CD4-positive, alpha-beta T cell treated with Interleukin-12 subunit alpha and Interleukin-12 subunit beta, for 1 hour (primary cell): ENCODE results near the gene CDH23.

Source experiments
- DNase-seq: peaks from one replicate; pipeline ENCODE4 v3.0.0-alpha.2; 2020

CDH23 gene

DNA sequence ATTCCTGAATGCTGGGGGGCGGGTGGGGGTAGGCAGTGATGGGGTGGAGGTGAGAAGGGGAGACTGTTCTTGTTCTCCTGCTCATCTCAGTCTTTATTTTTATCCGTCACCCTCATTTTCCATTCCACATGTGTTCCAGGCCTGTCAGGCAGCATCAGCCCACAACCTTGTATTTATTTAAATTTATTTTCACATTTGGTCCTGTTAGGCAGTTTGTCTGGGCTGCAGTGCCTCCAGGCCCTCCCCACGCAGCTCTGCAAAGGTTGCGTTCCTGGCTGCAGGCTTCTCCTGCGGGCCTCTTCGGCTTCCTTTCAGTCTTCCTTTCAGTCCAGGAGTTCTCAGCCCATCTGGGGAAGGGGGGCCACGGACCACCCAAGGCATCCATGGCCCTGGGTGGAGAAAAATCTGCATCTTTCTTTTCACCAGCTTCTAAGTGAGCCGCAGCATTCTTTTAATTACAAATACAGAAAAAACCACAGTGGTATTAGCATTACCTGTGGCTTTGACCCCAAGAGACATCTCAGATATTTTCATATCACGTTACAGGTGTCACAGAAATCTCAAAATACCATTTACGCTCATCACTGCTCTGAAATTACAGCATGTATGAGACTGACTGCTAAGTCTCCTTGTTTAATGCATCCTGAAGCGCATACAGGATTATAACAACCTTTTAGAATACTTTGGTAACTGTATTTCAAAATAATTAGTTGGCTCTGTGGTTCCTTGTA, 228.9 kb downstream of the CDH23 start:
- DNase-seq: no peak

DNA sequence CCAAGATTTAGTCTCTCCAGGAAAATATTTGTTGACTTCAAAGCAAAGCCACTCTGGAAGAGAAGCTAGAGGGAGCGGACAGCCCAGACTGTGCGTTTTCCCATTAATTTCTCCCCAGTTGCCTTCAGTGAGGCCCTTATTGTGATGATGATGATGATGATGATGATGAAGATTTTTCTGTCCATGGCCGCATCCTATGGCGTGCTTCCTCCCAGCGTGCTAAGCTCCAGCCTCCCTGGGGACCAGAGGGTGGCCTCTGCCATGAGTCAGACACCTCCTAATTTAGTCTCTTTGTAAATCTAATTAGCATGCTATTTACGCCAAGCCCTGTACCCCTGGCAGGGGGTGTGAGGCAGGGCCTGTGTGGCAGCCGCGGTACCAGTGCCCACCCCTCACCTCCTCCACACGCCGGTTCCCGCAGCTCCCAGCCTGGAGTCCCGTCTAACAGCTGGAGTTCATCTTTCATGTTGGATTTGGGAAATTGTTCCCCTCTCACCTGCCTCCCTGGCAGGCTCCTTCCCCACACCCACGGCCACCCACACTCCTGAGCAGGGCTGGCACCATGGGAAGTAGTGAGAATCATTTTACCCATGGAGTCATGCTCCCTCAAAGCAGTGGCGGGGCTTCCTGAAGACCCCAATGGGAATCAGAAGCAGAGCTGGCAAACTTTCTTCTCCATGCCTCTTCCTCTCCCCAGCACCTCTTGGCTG, 230.7 kb downstream of the CDH23 start:
- DNase-seq: no peak

DNA sequence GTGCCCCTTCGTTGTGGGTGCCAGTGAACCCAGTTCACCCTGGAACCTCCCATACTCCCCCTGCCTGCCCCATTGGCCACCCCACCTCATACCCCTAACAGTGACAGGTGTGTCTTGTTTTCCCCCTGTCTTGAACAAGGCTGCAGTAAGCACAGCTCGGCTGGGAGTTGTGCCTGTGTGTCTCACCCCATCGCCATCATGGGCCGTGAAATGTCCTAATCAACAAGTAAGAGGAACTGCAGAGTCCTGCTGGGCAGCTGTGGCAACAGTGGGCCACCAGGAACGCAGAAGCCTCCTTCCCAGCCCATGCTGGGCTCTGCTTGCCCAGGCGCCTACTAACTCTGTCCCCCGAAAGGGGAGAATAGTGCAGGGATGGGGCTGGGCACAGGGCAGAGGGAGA, 231.2 kb downstream of the CDH23 start:
- no peak for DNase-seq

DNA sequence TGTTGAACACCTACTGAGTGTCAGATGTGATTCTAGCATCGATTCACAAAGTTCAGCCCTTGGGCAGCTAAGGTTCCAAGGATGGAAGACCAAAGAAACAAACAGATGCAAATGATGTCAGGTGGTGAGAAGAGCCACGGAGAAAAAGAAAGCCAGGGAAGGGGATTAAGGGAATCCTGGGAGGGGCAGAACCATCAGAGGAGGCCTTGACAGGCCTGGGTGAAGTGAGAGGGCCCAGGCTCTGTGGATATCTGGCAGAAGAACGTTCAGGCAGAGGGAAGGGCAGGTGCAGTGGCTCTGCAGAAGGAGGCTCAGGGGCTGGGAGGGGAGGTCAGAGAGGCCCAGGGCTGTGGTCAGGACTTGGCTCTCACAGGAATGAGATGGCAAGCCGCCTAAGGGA, 232.4 kb downstream of the CDH23 start:
- DNase-seq: no peak

DNA sequence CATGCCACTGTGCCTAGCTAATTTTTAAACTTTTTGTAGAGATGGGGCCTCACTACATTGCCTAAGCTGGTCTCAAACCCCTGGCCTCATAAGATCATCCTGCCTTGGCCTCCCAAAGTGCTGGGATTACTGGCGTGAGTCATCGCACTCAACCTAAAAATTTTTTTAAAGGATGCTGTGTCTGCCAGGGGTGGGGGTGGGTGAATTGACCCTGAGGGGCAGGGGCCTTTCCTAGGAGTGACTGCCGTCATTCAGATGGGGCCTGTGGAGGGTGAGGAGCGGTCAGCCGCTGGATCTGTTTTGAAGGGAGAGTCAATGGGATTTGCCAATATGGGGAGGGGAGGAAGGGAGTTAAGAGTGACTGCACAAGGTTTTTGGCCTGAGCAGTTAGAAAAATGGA, 233.4 kb downstream of the CDH23 start:
- no peak for DNase-seq

DNA sequence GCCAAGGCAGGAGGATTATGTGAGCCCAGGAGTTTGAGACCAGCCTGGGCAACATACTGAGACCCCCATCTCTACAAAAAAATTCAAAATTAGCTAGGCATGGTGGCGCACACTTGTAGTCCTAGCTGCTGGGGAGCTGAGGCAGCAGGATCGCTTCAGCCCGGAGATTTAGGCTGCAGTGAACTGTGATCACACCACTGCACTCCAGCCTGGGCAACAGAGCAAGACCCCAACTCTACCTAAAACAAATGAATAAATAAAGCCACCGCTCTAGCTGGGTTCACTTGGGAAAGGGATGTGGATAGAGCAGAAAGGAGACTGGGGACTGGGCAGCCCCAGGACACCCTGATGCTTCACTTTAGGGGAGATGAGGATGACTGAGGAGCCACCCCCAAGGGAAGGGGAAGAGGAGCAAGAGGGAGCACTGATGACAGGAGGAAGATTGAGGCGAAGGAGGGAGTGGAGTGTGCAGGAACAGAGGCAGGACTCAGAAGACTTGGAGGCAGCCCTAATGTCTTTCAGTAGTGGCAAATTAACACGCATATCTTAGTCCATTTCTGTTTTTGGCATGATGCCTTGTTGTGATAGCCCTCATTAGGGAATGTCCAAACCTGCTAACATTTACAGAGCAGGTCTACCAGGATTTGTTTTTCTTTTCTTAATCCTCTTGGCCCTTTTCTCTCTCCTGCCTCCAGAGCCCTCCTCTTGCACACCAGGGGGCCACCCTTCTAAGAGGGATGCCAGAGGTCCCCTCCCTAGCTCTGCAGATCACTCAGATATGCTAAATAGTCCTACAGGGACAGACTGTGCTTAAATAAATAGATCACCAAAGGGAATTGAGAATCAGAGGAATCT, 234.5 kb downstream of the CDH23 start:
- DNase-seq: no peak

DNA sequence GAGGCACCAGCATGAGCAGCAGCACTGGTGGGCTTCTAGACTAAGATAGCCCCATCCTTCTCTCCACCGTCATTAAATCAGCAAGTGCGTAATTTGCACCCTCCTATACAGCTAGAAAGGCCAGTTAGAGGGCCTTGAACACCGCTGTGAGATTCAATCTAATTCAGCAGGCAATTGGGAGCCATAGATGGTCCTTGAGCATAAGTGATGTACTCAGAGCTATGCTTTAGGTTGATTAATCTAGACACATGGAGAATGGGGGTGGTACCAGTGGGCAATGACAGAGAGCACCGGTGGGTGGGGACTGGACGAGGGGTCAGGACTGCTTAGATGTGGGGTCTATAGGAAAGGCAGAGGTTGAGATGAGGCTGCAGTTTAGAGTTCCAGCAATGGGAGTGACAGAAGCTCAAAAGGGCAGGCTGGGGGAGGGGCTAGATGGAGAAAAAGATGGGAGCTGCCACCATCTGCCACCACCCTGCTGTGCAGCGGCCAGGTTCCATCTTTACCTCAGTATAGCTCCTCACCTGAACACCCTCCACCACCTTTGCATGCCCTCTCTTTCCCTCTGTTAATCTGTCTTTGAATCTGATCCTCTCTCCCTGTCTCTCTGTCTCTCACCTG, 235.6 kb downstream of the CDH23 start:
- no peak for DNase-seq

DNA sequence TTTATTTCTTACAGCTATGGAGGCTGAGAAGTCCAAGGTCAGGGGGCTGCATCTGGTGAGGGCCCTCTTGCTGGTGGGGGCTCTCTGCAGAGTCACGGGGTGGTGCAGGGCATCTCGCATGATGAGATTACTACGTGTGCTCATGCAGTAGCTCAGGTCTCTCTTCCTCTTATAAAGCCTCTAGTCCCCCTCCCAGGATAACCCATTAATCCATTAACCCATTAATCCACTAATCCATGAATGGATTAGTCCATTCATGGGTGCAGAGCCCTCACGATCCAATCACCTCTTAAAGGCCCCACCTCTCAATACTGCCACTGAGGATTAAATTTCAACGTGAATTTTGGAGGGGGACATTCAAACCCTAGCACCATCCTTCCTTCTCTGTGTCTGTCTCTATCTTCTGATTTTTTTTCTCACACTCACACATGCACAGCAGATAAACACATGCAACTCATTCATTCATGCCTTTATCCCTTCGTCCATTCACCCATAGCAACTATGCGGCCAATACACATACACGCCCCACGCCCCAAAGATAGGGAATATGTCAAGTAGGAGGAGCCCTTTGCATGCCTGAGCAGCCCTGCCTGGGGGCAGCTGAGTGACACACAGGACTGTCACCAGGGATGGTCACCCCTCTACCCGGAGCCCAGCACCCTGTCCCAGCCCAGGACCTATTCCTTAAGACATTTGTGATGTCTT, 236.3 kb downstream of the CDH23 start:
- no peak for DNase-seq

DNA sequence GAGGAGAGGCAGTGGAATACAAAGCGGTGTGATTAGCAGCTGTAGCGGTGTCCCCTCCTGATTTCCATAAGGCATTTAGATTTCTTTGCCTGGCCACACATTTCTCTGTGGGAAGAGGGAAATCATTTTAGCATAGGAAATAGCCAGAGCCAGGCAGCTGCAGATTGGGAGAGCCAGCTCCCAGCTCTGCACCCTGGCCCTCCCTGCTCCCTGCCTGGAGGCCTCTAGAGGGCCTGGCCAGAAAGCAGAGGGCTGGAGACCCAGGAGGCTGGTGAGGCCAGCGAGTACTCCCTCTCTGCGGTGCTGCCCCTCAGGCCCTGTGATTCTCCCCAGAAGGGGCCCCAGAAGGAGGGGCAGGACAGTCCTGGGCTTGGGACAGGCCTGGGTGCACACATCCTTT, 237.2 kb downstream of the CDH23 start:
- DNase-seq: no peak

DNA sequence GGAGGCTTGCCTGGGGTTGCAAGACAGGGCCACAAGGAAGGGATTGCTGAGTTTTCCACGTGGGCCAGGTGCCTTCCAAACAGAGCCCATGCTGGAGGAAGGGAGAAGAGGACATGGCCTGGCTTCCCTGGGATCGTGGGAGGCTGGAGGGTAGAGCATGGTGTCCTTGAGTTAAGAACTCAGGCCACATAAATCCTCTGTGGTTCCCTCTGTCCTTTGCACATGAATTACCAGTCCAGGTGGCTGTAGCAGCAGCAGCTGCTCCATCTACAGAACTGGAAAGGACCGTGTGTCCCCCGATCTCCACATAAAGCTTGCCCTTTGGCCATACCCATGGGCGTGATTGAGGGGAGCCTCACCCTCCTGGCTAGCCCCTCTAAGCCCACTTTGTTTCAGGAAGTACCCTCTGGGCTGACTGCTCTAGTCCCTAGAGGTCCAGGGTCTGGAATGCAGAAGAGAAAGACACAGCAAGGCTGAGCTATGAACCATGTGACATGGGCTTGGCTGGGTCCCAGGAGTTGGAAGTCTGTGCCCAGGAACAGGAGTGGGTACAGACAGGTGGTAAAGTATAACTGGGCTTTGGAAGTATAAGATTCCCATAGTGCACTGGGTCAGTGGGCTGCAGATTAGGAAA, 237.9 kb downstream of the CDH23 start:
- DNase-seq: no peak

DNA sequence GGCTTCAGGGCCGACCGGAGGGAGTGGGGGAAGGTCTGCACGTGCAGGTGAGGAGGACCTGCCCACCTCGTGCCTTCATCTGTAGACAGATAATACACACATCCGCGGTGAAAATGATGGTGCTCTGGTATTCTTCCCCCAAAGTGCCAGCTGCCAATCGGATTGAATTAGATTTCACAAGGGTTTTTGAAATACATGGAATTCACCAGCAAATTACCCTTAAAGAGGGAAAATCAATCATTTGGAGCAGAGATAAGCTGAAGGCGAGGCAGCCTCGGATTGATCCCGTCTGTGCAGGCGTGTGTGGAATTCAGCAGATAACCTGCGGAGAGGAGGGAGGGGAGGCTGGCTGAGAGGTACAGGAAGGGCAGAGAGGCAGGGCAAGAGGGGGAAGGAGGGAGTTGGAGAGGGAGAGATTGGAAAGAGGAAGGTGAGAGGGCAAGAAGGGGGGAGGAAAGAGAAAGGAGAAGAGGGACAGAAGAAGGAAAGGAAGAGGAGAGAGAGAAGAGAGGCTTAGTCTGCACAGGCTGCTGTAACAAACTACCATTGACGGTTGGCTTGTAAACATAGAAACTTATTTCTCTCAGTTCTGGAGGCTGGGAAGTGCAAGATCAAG, 238.6 kb downstream of the CDH23 start:
- no peak for DNase-seq

DNA sequence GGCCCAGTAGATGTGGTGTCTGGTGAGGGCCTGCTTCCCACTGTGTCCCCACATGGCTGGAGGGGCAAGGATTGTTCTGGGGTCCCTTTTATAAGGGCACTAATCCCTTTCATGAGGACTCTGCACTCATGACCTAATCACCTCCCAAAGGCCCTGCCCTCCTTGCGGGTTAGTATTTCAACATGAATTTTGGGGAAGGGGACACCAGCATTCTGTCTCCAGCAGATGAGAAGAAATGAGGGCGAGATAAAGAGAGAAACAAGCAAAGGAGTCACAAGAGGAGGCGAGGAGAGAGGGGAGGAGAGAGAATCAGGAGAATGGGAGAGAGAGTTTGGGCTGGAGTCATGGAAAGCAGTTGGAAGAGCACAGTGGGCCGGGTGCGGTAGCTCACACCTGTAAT, 239.1 kb downstream of the CDH23 start:
- no peak for DNase-seq

DNA sequence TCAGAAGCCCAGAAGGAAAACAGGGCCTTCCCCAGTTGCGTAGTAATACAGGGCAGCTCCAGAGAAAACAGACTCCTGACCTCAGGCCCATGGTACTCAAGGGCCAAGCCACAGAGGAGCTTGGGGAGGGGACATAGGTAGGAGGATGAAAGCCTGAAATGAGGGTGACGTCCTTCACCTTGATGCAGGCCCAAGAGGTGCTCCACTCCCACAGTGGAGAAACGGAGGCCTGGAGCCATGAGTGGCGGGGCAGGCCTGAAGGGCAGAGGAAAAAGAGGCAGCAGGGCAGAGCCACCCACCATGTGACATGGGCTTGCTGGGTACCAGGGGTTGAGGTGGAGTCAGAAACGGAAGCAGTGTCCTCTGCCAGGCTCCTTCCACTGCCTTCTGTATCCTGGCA, 239.9 kb downstream of the CDH23 start:
- DNase-seq: no peak

DNA sequence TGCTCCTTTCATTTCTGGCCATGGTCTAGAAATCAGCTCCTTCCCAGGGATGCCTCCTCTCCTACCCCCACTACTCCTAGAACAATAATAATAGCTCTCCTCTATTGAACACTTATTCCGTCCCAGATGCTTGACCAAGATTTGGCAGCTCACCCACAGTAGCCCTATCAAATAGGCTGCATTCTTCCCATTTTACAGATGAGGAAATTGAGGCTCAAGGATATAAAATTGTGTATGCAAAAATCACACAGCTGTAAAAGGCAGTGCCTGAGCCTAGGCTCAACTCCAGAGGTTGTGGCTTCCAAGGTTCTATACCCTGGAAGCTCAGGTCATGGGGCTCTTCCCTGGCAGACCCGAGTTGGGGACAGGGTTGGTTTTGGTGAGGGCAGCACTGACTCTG, 240.6 kb downstream of the CDH23 start:
- no peak for DNase-seq

DNA sequence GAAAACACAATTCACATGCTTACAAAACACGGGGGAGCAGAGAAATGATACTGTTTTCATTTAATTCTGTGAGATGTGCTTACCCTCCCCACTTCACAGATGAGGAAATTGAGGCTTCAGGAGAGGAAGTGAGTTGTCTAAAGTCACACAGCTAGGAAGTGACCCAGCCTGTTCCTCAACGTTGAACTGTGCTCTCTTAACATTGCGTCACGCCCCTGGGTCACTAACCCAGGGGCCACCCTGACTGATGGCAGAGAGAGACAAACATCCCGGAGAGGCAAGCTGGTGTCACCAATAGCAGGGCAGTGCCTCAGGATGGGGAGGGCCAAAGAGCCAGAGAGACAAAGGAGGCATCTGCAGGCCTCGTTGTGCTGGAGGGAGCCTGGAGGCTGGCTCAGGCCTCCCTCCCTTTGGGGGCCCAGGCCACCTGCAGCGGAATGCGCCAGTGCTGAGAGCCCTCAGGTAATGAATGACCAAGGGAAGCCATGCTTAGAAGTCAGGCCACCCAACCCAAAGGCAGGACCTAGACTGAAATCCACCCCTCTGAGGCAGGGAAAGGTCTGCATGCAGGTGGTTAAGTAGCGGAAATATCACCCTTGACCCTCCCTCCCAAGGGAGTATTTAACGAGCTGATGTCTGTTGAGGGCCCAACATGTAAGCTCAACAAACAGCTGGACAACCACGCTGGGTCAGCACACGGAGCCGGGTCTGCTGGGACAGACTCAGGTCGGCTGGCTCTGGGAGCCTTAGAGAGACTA, 241.5 kb downstream of the CDH23 start:
- DNase-seq: peak; percentile 27

DNA sequence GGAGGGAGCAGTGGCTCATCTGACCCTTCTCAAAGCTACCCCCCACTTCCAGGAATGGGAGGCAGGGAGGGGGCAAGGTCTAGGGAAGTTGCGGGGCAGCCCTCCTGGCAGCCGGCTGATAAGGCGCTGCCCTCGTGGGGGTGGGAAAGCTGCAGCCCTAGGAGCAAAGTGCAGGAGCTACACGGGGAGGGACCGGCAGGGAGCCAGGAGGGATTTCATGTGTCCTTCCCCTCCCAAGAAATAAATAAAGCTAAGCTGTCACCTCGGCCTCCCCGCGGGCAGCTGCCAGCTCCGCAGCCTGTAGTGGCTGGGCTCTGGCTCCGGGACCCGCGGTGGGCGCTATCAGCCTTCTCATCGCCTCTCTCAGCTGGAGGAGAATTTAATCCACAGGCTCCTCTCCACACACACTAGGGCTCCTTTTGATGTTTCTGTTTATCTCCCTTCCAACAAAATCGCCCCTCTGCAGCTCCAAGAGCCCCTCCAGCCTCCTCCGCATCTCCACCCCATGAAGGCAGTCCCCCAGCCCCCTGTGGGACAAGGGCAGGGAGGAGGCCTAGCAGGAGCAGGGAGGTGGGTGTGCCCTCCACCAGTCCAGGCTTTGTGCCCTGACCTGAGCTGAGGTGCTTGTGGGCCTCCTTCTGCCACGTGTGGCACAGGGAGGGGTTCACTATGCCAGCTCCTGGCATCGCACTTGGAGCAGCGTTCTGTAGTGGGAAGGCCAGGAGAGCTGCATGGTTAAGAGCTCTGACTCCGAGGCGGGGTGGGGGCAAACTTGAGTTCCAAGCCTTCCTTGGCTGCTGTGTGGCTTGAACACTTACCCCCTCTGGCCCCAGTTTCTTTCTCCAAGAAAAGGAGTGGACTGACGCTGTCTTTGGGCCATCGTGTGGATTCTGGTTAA, 242.4 kb downstream of the CDH23 start:
- no peak for DNase-seq

DNA sequence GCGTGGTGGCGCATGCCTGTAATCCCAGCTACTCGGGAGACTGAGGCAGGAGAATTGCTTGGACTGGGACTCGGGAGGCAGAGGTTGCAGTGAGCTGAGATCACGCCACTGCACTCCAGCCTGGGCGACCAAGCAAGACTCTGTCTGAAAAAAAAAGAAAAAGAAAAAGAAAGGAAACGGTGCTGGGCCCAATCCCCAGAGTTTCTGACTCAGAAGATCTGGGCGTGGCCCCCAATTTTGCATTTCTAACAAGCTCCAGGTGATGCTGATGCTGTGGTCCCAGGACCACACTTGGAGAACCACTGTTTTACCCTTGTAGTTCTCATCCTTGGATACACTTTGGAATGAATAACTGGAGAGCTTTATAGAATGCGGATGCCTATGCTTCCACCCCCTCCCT, 243.9 kb downstream of the CDH23 start:
- DNase-seq: no peak

DNA sequence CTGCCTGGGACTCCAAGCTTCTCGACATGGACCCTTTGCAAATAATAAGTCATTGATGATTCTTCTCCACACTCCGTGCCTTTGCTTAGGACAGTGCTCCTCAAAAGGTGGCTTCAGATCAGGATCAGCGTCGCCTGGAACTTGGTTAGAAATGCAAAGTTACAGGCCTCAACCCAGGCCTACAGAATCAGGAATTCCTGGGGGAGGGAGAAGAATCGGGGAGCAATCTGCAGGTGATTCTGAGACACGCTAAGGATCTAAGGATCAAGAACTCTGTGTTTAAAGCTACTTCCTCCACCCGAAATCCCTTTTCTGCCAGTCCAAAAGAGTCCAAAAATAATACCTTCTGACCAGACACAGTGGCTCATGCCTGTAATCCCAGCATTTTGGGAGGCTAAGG, 244.7 kb downstream of the CDH23 start:
- no peak for DNase-seq

DNA sequence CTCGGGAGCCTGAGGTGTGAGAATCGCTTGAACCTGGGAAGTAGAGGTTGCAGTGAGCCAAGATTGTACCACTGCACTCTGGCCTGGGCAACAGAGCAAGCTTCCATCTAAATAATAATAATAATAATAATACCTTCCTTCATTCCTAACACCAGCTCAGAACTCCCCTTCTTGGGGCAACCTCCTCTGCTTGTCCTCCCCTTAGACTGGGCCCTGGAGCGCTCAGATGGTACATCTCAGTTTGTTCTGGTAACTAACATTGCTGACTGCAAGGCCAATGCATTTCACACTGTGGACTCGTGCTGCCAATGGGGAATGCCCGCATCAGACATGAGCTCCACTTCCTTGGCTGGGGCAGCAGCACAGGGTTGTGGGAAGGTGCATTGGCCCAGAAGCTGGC, 245.3 kb downstream of the CDH23 start:
- no peak for DNase-seq

DNA sequence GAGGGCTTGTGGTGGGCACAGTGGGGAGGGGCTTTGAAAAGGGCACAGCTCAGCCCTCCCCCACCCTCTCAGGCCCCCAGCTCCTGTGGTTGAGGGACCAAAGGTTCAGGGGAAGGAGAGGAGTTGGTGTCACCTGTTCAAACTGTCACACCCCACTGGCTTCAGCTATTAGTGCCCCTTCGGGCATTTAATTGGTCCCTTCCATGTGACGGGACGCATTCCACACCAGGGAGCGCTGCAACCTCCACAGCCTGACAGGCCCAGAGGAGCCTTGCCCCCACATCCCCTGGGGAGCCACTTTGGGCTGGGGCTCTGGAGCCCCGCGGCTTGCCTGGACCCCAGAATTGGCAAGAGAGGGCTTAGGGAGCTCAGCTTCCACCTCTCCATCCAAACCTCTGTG, 247.2 kb downstream of the CDH23 start:
- no peak for DNase-seq
